ENCODE measurements around the gene DENND1B. TPM values are rescaled to one million over a fixed set of nuclear protein-coding genes. Genes with fewer than 3 reads are reported as not detected.
A peak's percentile ranks its signal among the peaks of the same experiment; 100 is the strongest.

Gene DENND1B
- total and polyA plus RNA-seq, 9 of the 15 experiments (the other 6 are each of a cell fraction or from before 2014, with no cell fraction given), result 2.1 to 12.1 (median 7.5) TPM

- TF ChIP-seq CTCF (IDR thresholded peaks at IDR 0.05 in 2 of 3, conservative IDR thresholded peaks at IDR 0.05 in 1 of 3; ENCODE audit: insufficient read depth in 2 of 3, low read depth in 1 of 3, low read length in 3 of 3) (peak in 2 of 3 experiments; percentile 13 to 28; a peak in 2 of 6 replicates), XRCC3 (IDR thresholded peaks at IDR 0.05) (no peak), ZKSCAN3 (CRISPR knock-in tag; IDR thresholded peaks at IDR 0.05) (no peak), ZNF511 (CRISPR knock-in tag; IDR thresholded peaks at IDR 0.05) (no peak), ZNF780A (CRISPR knock-in tag; IDR thresholded peaks at IDR 0.05) (no peak), ZNF589 (CRISPR knock-in tag; IDR thresholded peaks at IDR 0.05; ENCODE audit: low read depth) (no peak), ZBTB17 (CRISPR knock-in tag; IDR thresholded peaks at IDR 0.05) (peak; percentile 63; the same call in 1 of the 2 replicates), THRA (IDR thresholded peaks at IDR 0.05) (no peak), KDM2B (CRISPR knock-in tag; IDR thresholded peaks at IDR 0.05) (0 out of 2 replicates have a peak, but pooled peaks have one; percentile 43), GTF2E2 (tag; IDR thresholded peaks at IDR 0.05) (peak; percentile 91), ARNT (IDR thresholded peaks at IDR 0.05) (no peak), GTF2A2 (tag; IDR thresholded peaks at IDR 0.05) (no peak)
- TF ChIP-seq, protein P1, sequence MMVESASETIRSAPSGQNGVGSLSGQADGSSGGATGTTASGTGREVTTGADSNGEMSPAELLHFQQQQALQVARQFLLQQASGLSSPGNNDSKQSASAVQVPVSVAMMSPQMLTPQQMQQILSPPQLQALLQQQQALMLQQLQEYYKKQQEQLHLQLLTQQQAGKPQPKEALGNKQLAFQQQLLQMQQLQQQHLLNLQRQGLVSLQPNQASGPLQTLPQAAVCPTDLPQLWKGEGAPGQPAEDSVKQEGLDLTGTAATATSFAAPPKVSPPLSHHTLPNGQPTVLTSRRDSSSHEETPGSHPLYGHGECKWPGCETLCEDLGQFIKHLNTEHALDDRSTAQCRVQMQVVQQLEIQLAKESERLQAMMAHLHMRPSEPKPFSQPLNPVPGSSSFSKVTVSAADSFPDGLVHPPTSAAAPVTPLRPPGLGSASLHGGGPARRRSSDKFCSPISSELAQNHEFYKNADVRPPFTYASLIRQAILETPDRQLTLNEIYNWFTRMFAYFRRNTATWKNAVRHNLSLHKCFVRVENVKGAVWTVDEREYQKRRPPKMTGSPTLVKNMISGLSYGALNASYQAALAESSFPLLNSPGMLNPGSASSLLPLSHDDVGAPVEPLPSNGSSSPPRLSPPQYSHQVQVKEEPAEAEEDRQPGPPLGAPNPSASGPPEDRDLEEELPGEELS (CRISPR knock-in tag; IDR thresholded peaks at IDR 0.05; ENCODE audit: borderline replicate concordance), result no peak
- TF ChIP-seq, protein P2, sequence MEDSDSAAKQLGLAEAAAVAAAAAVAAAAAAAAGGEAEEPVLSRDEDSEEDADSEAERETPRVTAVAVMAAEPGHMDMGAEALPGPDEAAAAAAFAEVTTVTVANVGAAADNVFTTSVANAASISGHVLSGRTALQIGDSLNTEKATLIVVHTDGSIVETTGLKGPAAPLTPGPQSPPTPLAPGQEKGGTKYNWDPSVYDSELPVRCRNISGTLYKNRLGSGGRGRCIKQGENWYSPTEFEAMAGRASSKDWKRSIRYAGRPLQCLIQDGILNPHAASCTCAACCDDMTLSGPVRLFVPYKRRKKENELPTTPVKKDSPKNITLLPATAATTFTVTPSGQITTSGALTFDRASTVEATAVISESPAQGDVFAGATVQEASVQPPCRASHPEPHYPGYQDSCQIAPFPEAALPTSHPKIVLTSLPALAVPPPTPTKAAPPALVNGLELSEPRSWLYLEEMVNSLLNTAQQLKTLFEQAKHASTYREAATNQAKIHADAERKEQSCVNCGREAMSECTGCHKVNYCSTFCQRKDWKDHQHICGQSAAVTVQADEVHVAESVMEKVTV (CRISPR knock-in tag; IDR thresholded peaks at IDR 0.05), result no peak
- TF ChIP-seq, protein P3, sequence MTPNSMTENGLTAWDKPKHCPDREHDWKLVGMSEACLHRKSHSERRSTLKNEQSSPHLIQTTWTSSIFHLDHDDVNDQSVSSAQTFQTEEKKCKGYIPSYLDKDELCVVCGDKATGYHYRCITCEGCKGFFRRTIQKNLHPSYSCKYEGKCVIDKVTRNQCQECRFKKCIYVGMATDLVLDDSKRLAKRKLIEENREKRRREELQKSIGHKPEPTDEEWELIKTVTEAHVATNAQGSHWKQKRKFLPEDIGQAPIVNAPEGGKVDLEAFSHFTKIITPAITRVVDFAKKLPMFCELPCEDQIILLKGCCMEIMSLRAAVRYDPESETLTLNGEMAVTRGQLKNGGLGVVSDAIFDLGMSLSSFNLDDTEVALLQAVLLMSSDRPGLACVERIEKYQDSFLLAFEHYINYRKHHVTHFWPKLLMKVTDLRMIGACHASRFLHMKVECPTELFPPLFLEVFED (CRISPR knock-in tag; conservative IDR thresholded peaks at IDR 0.05), result no peak
- TF ChIP-seq, protein P4, sequence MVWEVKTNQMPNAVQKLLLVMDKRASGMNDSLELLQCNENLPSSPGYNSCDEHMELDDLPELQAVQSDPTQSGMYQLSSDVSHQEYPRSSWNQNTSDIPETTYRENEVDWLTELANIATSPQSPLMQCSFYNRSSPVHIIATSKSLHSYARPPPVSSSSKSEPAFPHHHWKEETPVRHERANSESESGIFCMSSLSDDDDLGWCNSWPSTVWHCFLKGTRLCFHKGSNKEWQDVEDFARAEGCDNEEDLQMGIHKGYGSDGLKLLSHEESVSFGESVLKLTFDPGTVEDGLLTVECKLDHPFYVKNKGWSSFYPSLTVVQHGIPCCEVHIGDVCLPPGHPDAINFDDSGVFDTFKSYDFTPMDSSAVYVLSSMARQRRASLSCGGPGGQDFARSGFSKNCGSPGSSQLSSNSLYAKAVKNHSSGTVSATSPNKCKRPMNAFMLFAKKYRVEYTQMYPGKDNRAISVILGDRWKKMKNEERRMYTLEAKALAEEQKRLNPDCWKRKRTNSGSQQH (CRISPR knock-in tag; IDR thresholded peaks at IDR 0.05), result no peak
These were observed at the start of gene DENND1B (continued) for GRCh38 chr1:197775282-197776262.
